SU-DHL-6 (cell line): ENCODE data around the gene KRTAP5-11.

Source experiments
- H2AFZ ChIP-seq: fragments of 200-600 bp; sonication (generic); 2 replicates; pipeline ENCODE4 v1.6.1; 2014; ENCODE audit warnings: low read depth, mild to moderate bottlenecking, moderate library complexity, mixed read lengths, antibody characterized with exemption, low read length; ENCODE audit not compliant: severe bottlenecking
- H3F3A ChIP-seq: fragments of 200-600 bp; shearing (Covaris generic); 2 replicates; pipeline ENCODE4 v1.6.0; 2016; ENCODE audit warnings: antibody characterized with exemption, mild to moderate bottlenecking; ENCODE audit not compliant: insufficient read depth
- H3K27ac ChIP-seq: fragments of 200-600 bp; sonication (generic); 2 replicates; pipeline ENCODE4 v1.5.1; 2016; ENCODE audit warnings: low read depth, mild to moderate bottlenecking, low read length, moderate library complexity, mixed read lengths
- H3K27me3 ChIP-seq: fragments of 200-600 bp; sonication (generic), shearing (Covaris generic); 2 replicates; pipeline ENCODE4 v1.6.0; 2014; ENCODE audit warnings: mild to moderate bottlenecking, low read length
- H3K36me3 ChIP-seq: fragments of 200-600 bp; sonication (generic); 2 replicates; pipeline ENCODE4 v1.6.1; 2014; ENCODE audit warnings: mild to moderate bottlenecking, low read length, mixed read lengths
- H3K4me2 ChIP-seq: fragments of 300-600, 200-600 bp; shearing (Covaris generic), sonication (generic); 2 replicates; pipeline ENCODE4 v1.6.0; 2014; ENCODE audit warnings: low read length, low read depth, mild to moderate bottlenecking; ENCODE audit not compliant: poor library complexity, severe bottlenecking
- H3K4me3 ChIP-seq: fragments of 200-600 bp; sonication (generic); 2 replicates; pipeline ENCODE4 v1.5.1; 2014; ENCODE audit warnings: antibody characterized with exemption, low read length, mild to moderate bottlenecking, mixed read lengths; ENCODE audit not compliant: insufficient read depth, poor library complexity, severe bottlenecking
- H3K79me2 ChIP-seq: fragments of 200-600 bp; sonication (generic); 2 replicates; pipeline ENCODE4 v1.6.1; 2014; ENCODE audit warnings: mild to moderate bottlenecking, low read length, moderate library complexity; ENCODE audit not compliant: insufficient read depth
- H3K9ac ChIP-seq: fragments of 200-600 bp; sonication (generic); 2 replicates; pipeline ENCODE4 v1.7.0; 2014; ENCODE audit warnings: mild to moderate bottlenecking, low read length
- H3K9me2 ChIP-seq: fragments of 200-600 bp; sonication (generic); replicated peaks from 2 replicates; pipeline ENCODE4 v1.6.1; 2014; ENCODE audit warnings: low read length; ENCODE audit not compliant: insufficient read depth
- H3K9me3 ChIP-seq: fragments of 200-600 bp; sonication (generic); 2 replicates; pipeline ENCODE4 v1.6.1; 2014; ENCODE audit warnings: low read length, mixed read lengths; ENCODE audit not compliant: insufficient read depth
- H4K20me1 ChIP-seq: fragments of 200-600 bp; sonication (generic); 2 replicates; pipeline ENCODE4 v1.6.1; 2014; ENCODE audit warnings: low read depth, mild to moderate bottlenecking, antibody characterized with exemption, low read length, moderate library complexity, mixed read lengths
- CTCF ChIP-seq: fragments of 200-600 bp; sonication (generic); IDR thresholded peaks from one replicate; pipeline ENCODE4 v1.5.1; 2017; ENCODE audit warnings: antibody characterized with exemption, mild to moderate bottlenecking, low read length, moderate library complexity; ENCODE audit not compliant: insufficient read depth, poor library complexity, severe bottlenecking
- EZH2phosphoT487 ChIP-seq: fragments of 200-600 bp; sonication (generic), shearing (Covaris generic); conservative IDR thresholded peaks from 2 replicates; pipeline ENCODE4 v1.6.1; 2018; ENCODE audit warnings: mild to moderate bottlenecking, antibody characterized with exemption, low read length, moderate library complexity, mixed read lengths

The KRTAP5-11 gene

GRCh38 chr11:71556018-71556417, 26.7 kb downstream of the KRTAP5-11 start:
- TF ChIP-seq EZH2phosphoT487, result no peak
- no peak for TF ChIP-seq CTCF
- Histone ChIP-seq H3K9me3 (no peaks in the 10 kb centered on the region), H3K4me2 (no peak overlapping the region), H3K79me2 (no peaks in the 10 kb centered on the region), H3K4me3 (no peak overlapping the region), H3K9ac (no peak overlapping the region), H3K36me3 (no peaks in the 10 kb centered on the region), H3K9me2 (no peaks in the 10 kb centered on the region), H3K27ac (no peak overlapping the region), H3F3A (no peaks in the 10 kb centered on the region), H3K27me3 (no peaks in the 10 kb centered on the region), H4K20me1 (no peaks in the 10 kb centered on the region), H2AFZ (no peak overlapping the region)

GRCh38 chr11:71555508-71555907, 27.2 kb downstream of the KRTAP5-11 start:
- H3K27me3 ChIP-seq, result no peaks in the 10 kb centered on the region
- no peaks in the 10 kb centered on the region for H3K9me3 ChIP-seq
- no peak overlapping the region for H3K4me2 ChIP-seq
- no peak overlapping the region for H3K4me3 ChIP-seq
- no peaks in the 10 kb centered on the region for H3K36me3 ChIP-seq
- no peaks in the 10 kb centered on the region for H3K79me2 ChIP-seq
- no peaks in the 10 kb centered on the region for H3F3A ChIP-seq
- H4K20me1 ChIP-seq, result no peaks in the 10 kb centered on the region
- no peaks in the 10 kb centered on the region for H3K9me2 ChIP-seq
- H3K9ac ChIP-seq, result no peak overlapping the region
- H3K27ac ChIP-seq, result no peak overlapping the region
- no peak overlapping the region for H2AFZ ChIP-seq
- TF ChIP-seq EZH2phosphoT487 (no peak), CTCF (no peak)

- H3K36me3 ChIP-seq, result no peaks in the 10 kb centered on the region
- H3K79me2 ChIP-seq, result no peaks in the 10 kb centered on the region
- H2AFZ ChIP-seq, result no peak overlapping the region
- no peak overlapping the region for H3K27ac ChIP-seq
- no peak overlapping the region for H3K4me2 ChIP-seq
- no peak for TF ChIP-seq EZH2phosphoT487
- TF ChIP-seq CTCF, result no peak
- H3K9ac ChIP-seq, result no peak overlapping the region
- H3K4me3 ChIP-seq, result no peak overlapping the region
- no peaks in the 10 kb centered on the region for H3K27me3 ChIP-seq
- H4K20me1 ChIP-seq, result no peaks in the 10 kb centered on the region
- H3K9me3 ChIP-seq, result no peaks in the 10 kb centered on the region
- H3K9me2 ChIP-seq, result no peaks in the 10 kb centered on the region
- H3F3A ChIP-seq, result no peaks in the 10 kb centered on the region
Observed at GRCh38 chr11:71554996-71555395, 27.7 kb downstream of the KRTAP5-11 start.

- no peaks in the 10 kb centered on the region for H3K9me3 ChIP-seq
- no peaks in the 10 kb centered on the region for H3K9me2 ChIP-seq
- TF ChIP-seq EZH2phosphoT487 (no peak), CTCF (no peak)
- H3F3A ChIP-seq, result no peaks in the 10 kb centered on the region
- no peak overlapping the region for H3K27ac ChIP-seq
- no peak overlapping the region for H3K4me2 ChIP-seq
- H3K4me3 ChIP-seq, result no peak overlapping the region
- no peak overlapping the region for H2AFZ ChIP-seq
- no peaks in the 10 kb centered on the region for H4K20me1 ChIP-seq
- no peaks in the 10 kb centered on the region for H3K36me3 ChIP-seq
- no peak overlapping the region for H3K9ac ChIP-seq
- H3K27me3 ChIP-seq, result no peaks in the 10 kb centered on the region
- no peaks in the 10 kb centered on the region for H3K79me2 ChIP-seq
Observed at GRCh38 chr11:71551711-71552110, 31.0 kb downstream of the KRTAP5-11 start.
